NCI-H187 (cell line): Measurements from ENCODE around the gene RABL6.
A peak's percentile ranks its signal among the peaks of the same experiment; 100 is the strongest.

Experiments used
- DNase-seq, 2 experiments: peaks; one replicate each; lab custom pipeline; 2025; lab: John Stamatoyannopoulos, UW

Gene RABL6

GRCh38 chr9:136847088-136847825 is 39.5 kb downstream of the RABL6 start:
- no peak for DNase-seq

- DNase-seq = peak; percentile 12 to 43
These were observed 40.2 kb downstream of the RABL6 start for GRCh38 chr9:136847826-136848392.

- DNase-seq = no peak
These were observed 40.8 kb downstream of the RABL6 start for GRCh38 chr9:136848393-136849037.

DNA sequence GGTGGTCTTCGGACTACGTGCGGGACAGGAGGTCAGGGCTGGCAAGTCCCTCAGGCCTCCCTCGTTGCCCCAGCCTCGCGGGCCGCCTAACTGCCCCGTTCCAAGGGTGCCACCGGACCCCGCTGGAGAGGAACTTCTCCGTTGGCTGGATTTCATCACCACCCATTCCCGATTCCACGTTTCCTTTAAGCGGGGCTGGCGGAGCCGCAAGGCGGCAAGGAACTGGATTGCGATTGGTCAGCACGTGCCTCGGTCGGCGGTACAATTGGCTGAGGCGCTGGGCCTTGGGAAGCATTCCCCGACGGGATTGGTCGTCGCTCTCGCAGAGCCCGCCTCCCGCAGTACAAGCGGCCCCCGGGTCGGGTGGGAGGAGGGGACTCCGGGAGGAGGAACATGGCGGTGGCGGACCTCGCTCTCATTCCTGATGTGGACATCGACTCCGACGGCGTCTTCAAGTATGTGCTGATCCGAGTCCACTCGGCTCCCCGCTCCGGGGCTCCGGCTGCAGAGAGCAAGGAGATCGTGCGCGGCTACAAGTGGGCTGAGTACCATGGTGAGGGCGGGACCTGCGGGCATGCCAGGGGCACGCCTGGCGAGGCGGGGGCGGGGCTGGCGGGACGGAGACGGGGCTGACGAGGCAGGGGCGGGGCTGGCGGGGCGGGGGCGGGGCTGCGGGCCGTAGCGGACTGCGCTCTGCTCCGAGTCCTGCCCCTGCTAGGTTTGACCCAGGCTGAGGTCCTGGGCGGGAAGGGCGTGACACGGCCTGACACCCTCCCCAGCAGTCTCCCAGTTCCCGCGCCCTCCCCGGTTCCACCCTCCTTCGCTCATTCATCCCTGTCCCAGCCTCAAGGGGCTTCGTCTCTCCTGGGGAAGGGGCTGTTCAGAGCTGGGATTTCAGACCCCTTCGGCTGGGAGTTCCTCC is 41.6 kb downstream of the RABL6 start, which contains the start of gene PHPT1:
Gene PHPT1, plus strand, starts transcription at position 372 of the 922 bp plus-strand sequence. Its CDS starts 22 bp downstream, at position 394.
- peak; percentile 86 to 93 for DNase-seq

DNA sequence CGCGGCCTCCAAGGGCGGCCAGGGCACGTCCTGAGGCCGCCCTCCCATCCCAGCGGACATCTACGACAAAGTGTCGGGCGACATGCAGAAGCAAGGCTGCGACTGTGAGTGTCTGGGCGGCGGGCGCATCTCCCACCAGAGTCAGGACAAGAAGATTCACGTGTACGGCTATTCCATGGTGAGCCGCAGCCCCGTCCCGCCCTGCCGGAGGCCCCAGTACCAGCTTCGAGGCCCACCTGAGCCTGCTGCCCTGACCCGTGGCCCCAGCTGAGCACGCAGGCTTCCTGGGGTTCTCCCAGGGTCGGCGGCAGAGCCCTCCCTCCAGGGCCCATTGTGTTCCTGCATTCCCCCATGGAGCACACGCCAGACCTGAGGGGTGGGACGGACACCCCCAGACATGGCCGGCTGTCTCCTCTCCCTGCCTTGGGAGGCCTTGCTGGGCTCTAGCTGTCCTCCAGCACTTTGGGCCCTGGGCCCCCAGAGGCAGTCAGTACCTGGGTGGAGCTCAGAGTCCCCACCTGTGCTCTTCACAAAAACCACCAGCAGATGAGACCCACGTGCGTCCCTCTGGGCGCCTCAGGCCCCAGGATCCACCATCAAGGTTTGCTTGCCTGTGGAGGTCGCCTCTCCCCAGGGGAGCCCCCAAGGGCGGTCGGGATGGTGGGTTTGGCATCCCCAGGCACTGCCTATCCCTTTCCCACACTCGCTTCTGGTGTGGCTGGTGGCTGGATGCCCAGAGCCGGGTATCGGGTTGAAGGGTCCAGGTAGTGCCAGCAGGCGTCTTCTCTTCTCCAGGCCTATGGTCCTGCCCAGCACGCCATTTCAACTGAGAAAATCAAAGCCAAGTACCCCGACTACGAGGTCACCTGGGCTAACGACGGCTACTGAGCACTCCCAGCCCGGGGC is 42.5 kb downstream of the RABL6 start:
- no peak for DNase-seq

DNA sequence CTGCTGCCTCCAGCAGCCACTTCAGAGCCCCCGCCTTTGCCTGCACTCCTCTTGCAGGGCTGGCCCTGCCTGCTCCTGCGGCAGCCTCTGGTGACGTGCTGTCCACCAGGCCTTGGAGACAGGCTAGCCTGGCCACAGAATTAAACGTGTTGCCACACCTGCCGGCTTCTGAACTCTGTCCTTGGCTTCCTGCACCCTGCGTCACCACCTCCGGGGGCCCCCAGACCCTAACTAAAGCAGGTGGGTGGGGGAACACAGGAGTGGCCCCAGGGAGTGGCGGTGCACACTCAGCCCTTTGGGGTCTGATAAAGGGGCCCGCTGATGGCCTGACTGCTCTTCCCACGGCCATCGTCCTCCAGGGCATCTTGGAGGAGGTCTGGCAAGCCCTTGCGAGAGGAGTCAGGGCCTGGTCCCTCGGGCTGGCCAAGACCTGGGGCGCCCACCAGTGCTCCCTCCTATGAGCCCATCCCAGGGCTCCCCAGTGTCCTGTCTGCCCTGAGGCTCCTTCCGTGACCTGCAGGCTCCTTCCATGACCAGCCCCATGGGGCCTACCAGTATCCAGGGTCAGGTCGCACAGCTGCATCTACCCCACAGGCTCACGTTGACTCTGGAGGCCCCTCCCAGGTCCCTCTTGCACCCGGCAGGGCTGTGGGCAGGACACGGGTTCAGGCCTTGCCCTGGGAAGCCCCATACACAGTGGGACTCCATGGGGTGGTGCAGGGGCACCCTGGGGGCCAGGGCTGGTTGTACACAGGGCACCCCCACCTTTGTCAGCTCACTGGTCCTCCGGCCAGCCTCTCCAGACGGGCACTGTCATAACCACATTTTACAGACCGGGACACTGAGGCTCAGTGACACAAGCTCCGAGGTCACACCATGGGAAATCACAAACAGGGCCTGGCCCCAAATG is 43.4 kb downstream of the RABL6 start:
- DNase-seq = no peak

- DNase-seq = no peak
These were observed 44.4 kb downstream of the RABL6 start, which contains the start of gene MAMDC4 for GRCh38 chr9:136851941-136852663. Gene MAMDC4, plus strand, starts transcription at chr9:136852346. Its CDS starts 71 bp downstream, at chr9:136852417.

GRCh38 chr9:136852664-136853595 is 45.2 kb downstream of the RABL6 start:
- DNase-seq = no peak

- DNase-seq = no peak
These were observed 45.9 kb downstream of the RABL6 start for GRCh38 chr9:136853596-136854112.

GRCh38 chr9:136854113-136854841 is 46.5 kb downstream of the RABL6 start:
- DNase-seq = no peak

- no peak for DNase-seq
These were observed 47.2 kb downstream of the RABL6 start for GRCh38 chr9:136854842-136855460.

- no peak for DNase-seq
These were observed 47.8 kb downstream of the RABL6 start for GRCh38 chr9:136855461-136856078.

DNA sequence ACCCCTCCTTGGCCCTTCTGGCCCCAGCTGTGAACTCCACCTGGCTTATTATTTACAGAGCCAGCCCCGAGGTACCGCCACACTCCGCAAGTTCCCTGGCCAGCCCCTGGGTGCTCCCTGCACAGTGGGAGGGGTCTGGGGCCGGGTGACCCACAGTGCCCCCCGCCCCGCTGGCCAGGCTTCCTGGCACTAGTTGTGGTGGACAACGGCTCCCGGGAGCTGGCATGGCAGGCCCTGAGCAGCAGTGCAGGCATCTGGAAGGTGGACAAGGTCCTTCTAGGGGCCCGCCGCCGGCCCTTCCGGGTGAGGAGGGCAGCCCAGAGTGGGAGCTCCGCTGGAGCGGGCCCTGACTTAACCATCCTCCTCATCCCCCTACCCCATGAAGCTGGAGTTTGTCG is 48.3 kb downstream of the RABL6 start:
- DNase-seq = no peak

DNA sequence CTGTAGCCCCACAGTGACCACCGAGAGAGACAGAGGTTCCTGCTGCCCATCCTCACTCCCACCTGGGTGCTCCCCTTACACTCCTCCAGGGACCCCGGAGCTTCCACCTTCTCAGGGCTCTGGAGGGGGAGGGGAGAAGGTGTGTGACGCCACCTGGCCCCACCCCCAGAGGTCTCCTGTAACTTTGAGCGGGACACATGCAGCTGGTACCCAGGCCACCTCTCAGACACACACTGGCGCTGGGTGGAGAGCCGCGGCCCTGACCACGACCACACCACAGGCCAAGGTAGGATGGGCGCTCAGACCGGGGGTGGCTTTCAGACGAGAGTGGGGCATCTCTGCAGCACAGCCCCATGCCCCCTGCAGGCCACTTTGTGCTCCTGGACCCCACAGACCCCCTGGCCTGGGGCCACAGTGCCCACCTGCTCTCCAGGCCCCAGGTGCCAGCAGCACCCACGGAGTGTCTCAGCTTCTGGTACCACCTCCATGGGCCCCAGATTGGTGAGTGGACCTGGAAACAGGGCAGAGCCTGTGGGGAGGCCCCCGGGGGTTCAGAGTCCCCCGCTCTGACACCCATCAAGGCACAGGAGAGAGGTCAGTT is 48.9 kb downstream of the RABL6 start:
- no peak for DNase-seq

GRCh38 chr9:136857166-136857565 is 49.4 kb downstream of the RABL6 start:
- no peak for DNase-seq
